HUES6 (cell line): ENCODE measurements around the gene ACRBP.

Experiments used
- H3K27ac ChIP-seq: 2 replicates; pipeline ENCODE4 v1.7.0; 2013; ENCODE audit warnings: low read depth, mild to moderate bottlenecking, low read length, inconsistent platforms
- H3K27me3 ChIP-seq: 2 replicates; pipeline ENCODE4 v1.6.1; 2013; ENCODE audit warnings: low read length; ENCODE audit not compliant: control insufficient read depth, insufficient read depth
- H3K36me3 ChIP-seq: 2 replicates; pipeline ENCODE4 v1.6.1; 2013; ENCODE audit warnings: low read length; ENCODE audit not compliant: control insufficient read depth, insufficient read depth
- H3K4me1 ChIP-seq: 2 replicates; pipeline ENCODE4 v1.6.1; 2013; ENCODE audit warnings: low read length; ENCODE audit not compliant: control insufficient read depth, insufficient read depth
- H3K4me3 ChIP-seq: 2 replicates; pipeline ENCODE4 v1.5.1; 2013; ENCODE audit warnings: low read depth, low read length
- H3K9ac ChIP-seq: one replicate; pipeline ENCODE4 v1.6.1; 2013; ENCODE audit warnings: mild to moderate bottlenecking, low read length
- H3K9me3 ChIP-seq: 2 replicates; pipeline ENCODE4 v1.6.1; 2013; ENCODE audit warnings: low read depth, low read length; ENCODE audit not compliant: control insufficient read depth, insufficient read depth

Gene ACRBP

GRCh38 chr12:6676962-6677361, 29.7 kb upstream of the ACRBP start:
- no peak overlapping the region for H3K27ac ChIP-seq
- H3K9ac ChIP-seq, result no peak overlapping the region
- H3K9me3 ChIP-seq, result no peaks in the 10 kb centered on the region
- H3K36me3 ChIP-seq, result peaks cover 91% of the 10 kb centered on the region
- no peaks in the 10 kb centered on the region for H3K4me1 ChIP-seq
- H3K4me3 ChIP-seq, result no peak overlapping the region
- H3K27me3 ChIP-seq, result no peaks in the 10 kb centered on the region

GRCh38 chr12:6672143-6672542, 24.9 kb upstream of the ACRBP start:
- Histone ChIP-seq H3K27me3 (no peaks in the 10 kb centered on the region), H3K9ac (no peak overlapping the region), H3K4me3 (no peak overlapping the region), H3K9me3 (no peaks in the 10 kb centered on the region), H3K4me1 (no peaks in the 10 kb centered on the region), H3K27ac (no peak overlapping the region), H3K36me3 (peaks cover 99% of the 10 kb centered on the region)

- Histone ChIP-seq H3K27ac (no peak overlapping the region), H3K9ac (no peak overlapping the region), H3K36me3 (peaks cover 65% of the 10 kb centered on the region), H3K4me3 (no peak overlapping the region), H3K27me3 (no peaks in the 10 kb centered on the region), H3K4me1 (no peaks in the 10 kb centered on the region), H3K9me3 (no peaks in the 10 kb centered on the region)
Observed at GRCh38 chr12:6667559-6668210, 20.5 kb upstream of the ACRBP start.

- Histone ChIP-seq H3K36me3 (peaks cover 50% of the 10 kb centered on the region), H3K4me3 (no peak overlapping the region), H3K27ac (no peak overlapping the region), H3K27me3 (no peaks in the 10 kb centered on the region), H3K9ac (no peak overlapping the region), H3K9me3 (no peaks in the 10 kb centered on the region), H3K4me1 (no peaks in the 10 kb centered on the region; the same call in 1 of the 2 replicates)
Observed at GRCh38 chr12:6666211-6666610, 19.0 kb upstream of the ACRBP start.

- Histone ChIP-seq H3K27ac (no peak overlapping the region), H3K4me3 (no peak overlapping the region), H3K9ac (no peak overlapping the region), H3K36me3 (peaks cover 37% of the 10 kb centered on the region), H3K27me3 (no peaks in the 10 kb centered on the region), H3K9me3 (no peaks in the 10 kb centered on the region), H3K4me1 (no peaks in the 10 kb centered on the region; the same call in 1 of the 2 replicates)
Observed at GRCh38 chr12:6664902-6665301, 17.7 kb upstream of the ACRBP start.

- H3K27ac ChIP-seq, result peak within 1 kb of the TSS; percentile 24; the same call in 1 of the 2 replicates
- no peaks in the 10 kb centered on the region for H3K9me3 ChIP-seq
- H3K4me3 ChIP-seq, result peak within 1 kb of the TSS; percentile 84
- peaks cover 19% of the 10 kb centered on the region for H3K36me3 ChIP-seq
- H3K27me3 ChIP-seq, result no peaks in the 10 kb centered on the region
- no peaks in the 10 kb centered on the region; the same call in 1 of the 2 replicates for H3K4me1 ChIP-seq
- peak within 1 kb of the TSS; percentile 67 for H3K9ac ChIP-seq
Observed at GRCh38 chr12:6662906-6663742, 15.9 kb upstream of the ACRBP start, which contains the start of gene ING4. Gene ING4 (minus strand): TSS chr12:6663119. CDS start chr12:6663101, 18 bp downstream.

- Histone ChIP-seq H3K4me3 (peak overlapping the region; percentile 84), H3K9ac (peak overlapping the region; percentile 67), H3K27ac (no peak overlapping the region), H3K9me3 (no peaks in the 10 kb centered on the region), H3K4me1 (no peaks in the 10 kb centered on the region; the same call in 1 of the 2 replicates), H3K36me3 (peaks cover 14% of the 10 kb centered on the region), H3K27me3 (no peaks in the 10 kb centered on the region)
Observed at GRCh38 chr12:6662602-6662905, 15.3 kb upstream of the ACRBP start.

- Histone ChIP-seq H3K27me3 (no peaks in the 10 kb centered on the region), H3K27ac (no peak overlapping the region), H3K36me3 (peaks cover 40% of the 10 kb centered on the region), H3K4me3 (no peak overlapping the region), H3K4me1 (no peaks in the 10 kb centered on the region), H3K9me3 (no peaks in the 10 kb centered on the region), H3K9ac (no peak overlapping the region)
Observed at GRCh38 chr12:6653987-6654386, 6.8 kb upstream of the ACRBP start.

GRCh38 chr12:6653342-6653741, 6.1 kb upstream of the ACRBP start:
- H3K4me1 ChIP-seq, result no peaks in the 10 kb centered on the region
- H3K27ac ChIP-seq, result no peak overlapping the region
- peaks cover 40% of the 10 kb centered on the region for H3K36me3 ChIP-seq
- no peaks in the 10 kb centered on the region for H3K9me3 ChIP-seq
- no peak overlapping the region for H3K9ac ChIP-seq
- no peaks in the 10 kb centered on the region for H3K27me3 ChIP-seq
- H3K4me3 ChIP-seq, result no peak overlapping the region

GRCh38 chr12:6652391-6652790, 5.2 kb upstream of the ACRBP start:
- H3K9ac ChIP-seq, result no peak overlapping the region
- no peaks in the 10 kb centered on the region for H3K4me1 ChIP-seq
- no peak overlapping the region for H3K4me3 ChIP-seq
- H3K9me3 ChIP-seq, result no peaks in the 10 kb centered on the region
- H3K36me3 ChIP-seq, result peaks cover 40% of the 10 kb centered on the region
- H3K27ac ChIP-seq, result no peak overlapping the region
- H3K27me3 ChIP-seq, result no peaks in the 10 kb centered on the region

GRCh38 chr12:6650832-6651231, 3.6 kb upstream of the ACRBP start:
- Histone ChIP-seq H3K4me3 (no peak overlapping the region), H3K9me3 (no peaks in the 10 kb centered on the region), H3K27ac (no peak overlapping the region), H3K4me1 (0 out of 2 replicates have a peak, but pooled peaks cover 5% of the 10 kb centered on the region), H3K27me3 (peaks cover 9% of the 10 kb centered on the region; the same call in 1 of the 2 replicates), H3K36me3 (peaks cover 31% of the 10 kb centered on the region), H3K9ac (no peak overlapping the region)
